ENCODE results near the gene ANAPC1.
"Not testable (repeated sequence)": the region's sequence is repeated elsewhere in the genome, so short reads cannot be mapped to it uniquely, and the experiment has no call there.

ANAPC1 gene

DNA sequence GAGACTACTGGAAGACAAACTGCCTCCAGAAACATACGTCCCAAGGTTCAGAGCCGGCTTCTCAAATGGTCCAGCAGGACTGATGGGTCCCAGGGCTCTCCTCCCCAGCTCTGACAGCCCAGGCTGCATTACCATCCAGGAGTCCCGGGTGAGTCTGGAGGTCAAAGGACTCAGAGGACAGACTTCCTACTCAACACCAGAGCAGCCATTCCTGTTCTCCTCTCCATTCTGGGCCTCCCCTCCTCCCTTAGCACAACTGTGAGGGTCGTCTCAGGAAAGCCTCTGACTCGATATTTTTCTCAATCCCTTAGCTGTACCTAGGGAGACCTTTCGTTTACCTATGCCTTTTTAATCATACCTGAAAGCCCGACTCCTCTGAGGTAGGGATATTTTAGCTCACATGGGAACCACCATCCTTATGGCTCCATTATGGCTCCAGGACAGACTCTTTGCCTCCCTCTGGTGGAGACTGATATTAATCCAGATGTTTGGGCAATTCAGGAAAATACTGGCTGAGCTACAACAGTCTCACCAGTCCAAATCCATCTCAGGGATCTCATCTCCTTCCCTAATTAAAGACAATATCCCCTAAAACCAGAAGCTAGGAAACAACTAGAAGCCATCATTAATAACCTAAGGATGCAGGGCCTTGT, 70.9 kb downstream of the ANAPC1 start:
- not testable (repeated sequence) for DNase-seq

DNA sequence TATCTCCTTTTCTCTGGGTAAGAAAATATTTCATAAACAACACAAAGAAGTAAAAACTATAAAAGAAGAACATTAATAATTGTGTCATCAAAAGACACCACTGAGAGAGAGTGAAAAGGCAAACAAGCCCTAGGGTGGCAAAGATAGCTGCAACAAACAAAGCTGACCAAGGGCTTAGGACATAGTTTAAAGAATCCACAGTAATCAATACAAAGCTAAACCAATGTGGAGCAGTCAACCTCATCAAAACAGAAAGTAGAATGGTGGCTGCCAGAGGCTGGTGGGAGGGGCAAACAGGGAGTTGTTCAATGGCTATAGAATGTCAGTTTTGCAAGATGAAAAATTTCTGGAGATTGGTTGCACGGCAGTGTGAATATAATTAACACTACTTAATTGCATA, 93.4 kb downstream of the ANAPC1 start:
- DNase-seq: not testable (repeated sequence)

- DNase-seq: not testable (repeated sequence)
These were observed 99.9 kb downstream of the ANAPC1 start for GRCh38 chr2:111784081-111784480.

DNA sequence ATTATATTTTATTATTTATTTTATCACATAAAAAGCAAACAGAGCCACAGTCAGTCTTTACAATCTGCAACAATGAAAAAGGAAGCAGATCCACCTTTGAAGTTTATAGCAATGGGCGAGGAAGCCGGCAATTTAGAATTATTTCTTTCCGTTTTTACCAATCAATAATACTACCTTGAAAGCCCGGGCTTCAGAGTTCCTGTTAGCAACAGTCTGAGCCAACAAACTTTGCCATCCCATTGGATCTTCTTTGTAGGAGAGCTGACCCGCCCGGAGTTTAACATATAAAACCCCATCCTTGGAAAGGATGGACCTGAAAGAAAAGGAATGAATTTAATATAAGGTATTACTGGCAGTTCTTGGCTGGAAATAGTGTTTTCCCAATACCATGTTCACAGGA, 101.8 kb downstream of the ANAPC1 start:
- DNase-seq: not testable (repeated sequence)

DNA sequence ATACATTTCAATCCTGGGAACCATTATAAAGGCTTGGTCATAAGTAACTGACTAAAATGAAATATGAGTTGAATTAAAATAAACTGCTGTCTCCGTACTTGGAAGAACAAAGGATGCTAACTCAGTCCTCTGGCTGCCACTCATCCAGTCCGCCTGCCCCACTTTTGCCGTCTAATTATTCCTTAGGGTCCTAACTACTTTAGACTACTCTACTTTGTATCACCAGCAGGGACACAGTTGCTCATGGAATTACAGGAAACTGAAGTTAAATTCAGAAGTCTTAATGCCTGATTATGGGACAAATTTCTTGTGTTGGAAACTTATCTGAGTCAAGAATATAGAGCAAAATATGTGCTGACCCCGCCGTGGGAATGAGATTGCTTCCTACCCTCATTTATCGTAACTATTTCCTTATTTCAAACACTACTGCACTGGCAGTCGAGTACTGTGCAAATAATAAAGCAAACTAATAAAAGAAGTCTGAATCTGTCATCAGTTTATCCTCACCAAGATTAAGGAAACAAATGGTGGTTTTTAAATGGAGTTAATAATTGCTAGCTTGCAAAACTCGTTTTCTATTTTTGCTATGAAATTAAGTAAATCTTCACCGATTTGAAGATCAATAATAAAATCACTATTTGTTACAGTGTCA, 102.4 kb downstream of the ANAPC1 start:
- not testable (repeated sequence) for DNase-seq

- DNase-seq: not testable (repeated sequence)
These were observed 106.8 kb downstream of the ANAPC1 start for GRCh38 chr2:111777155-111777554.

- DNase-seq: not testable (repeated sequence)
These were observed 107.7 kb downstream of the ANAPC1 start for GRCh38 chr2:111776296-111776695.

- not testable (repeated sequence) for DNase-seq
These were observed 111.8 kb downstream of the ANAPC1 start for GRCh38 chr2:111772180-111772579.

GRCh38 chr2:111770916-111771658, 112.9 kb downstream of the ANAPC1 start:
- DNase-seq: not testable (repeated sequence)

- DNase-seq: not testable (repeated sequence)
These were observed 115.5 kb downstream of the ANAPC1 start for GRCh38 chr2:111768266-111769190.

DNA sequence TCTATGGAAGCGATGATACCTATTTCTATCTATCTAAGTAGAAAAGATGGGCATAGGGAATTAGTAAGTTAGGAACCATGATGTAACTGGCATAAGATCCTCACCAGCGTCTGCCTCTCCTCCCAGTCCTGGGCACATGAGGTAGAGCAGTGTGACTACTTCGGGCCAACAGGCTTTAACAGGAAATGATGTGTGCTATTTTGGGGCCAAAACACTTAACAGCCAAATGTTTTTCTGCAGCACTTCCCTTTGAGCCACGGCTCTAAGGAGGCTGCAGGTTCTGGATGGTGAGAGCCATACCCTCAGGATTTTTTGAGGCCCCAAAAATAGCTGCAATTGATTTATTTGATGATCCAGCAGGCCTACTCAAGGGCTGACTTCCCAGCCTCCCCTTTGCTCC, 116.9 kb downstream of the ANAPC1 start:
- DNase-seq: not testable (repeated sequence)

DNA sequence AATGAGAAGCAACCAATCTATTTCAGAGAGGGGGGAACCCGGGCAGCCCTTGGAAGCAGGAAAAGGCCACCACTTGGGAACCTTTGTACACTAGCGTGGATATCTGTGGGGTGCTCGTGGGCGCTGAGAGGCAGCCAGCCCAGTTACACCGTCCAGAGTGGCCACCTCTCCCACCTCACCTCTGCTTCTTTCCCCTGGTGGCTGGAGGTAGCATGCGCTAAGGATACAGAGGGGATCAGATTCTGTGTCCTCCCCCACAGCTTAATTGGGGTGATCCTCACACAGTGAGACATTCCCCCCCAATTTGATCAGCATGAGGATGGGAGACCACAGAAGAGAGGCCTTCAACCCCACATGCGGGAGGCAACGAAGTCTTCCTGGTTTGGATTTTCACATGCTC, 117.7 kb downstream of the ANAPC1 start:
- not testable (repeated sequence) for DNase-seq

GRCh38 chr2:111764151-111764550, 119.8 kb downstream of the ANAPC1 start:
- not testable (repeated sequence) for DNase-seq

DNA sequence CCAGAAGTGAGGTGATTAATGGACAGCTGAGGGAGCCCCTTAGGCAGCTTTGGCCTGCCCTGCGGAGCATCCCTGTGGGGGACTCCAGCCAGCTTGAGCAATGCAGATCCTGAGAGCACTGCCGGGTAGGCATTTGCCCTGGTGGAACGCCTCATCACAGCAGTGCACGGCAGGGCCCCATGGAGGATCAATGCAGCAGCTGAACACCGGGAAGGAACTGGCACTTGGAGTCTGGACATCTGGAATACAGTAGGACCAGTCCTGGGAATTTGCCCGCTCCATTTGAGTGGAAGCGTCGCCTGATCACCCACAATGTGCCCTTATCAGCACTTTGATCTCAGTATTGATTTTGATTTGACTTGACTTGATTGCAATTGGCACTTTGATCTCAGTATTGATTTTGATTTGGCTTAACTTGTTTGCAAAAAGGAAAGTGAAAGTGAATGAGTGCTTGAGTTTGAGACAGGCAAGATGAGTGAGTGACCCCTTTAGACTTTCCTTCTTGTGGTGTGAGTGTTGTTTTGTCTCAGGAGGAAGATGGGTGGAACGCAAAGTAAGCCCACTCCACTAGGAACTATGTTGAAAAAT, 123.2 kb downstream of the ANAPC1 start:
- not testable (repeated sequence) for DNase-seq

DNA sequence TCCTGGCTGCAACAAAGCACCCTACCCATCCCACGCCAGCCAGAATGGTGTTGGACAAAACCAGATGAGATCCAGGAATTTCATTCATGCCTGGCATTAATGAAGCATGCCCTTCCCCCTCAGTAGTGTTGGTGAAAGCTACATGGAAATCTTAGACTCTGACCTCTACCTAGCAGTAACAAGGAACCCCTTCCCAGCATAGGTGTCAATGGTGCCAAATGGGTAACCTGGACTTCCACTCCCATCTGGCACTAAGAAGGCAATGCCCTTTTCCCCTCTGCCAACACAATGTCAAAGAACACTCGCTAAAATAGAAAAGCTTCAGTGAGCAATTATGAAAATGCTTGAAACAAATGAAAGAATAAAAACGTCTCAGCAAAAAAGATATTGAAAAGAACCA, 131.5 kb downstream of the ANAPC1 start:
- DNase-seq: not testable (repeated sequence)

- DNase-seq: not testable (repeated sequence)
These were observed 133.4 kb downstream of the ANAPC1 start for GRCh38 chr2:111750641-111751040.

DNA sequence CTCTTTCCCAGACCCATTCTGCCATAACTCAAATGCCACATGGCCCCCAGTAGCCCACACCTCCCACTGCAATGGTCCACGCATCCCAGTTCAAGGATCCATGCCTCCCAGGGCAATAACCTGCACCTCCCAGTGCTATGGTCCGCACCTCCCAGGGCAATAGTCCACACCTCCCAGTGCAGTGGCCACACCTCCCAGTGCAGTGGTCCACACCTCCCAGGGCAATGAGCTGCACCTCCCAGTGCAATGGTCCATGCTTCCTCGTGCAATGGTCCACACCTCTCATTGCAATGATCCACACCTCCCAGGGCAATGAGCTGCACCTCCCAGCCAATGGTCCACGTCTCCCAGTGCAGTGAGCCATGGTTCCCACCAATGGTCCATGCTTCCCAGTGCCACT, 135.6 kb downstream of the ANAPC1 start:
- not testable (repeated sequence) for DNase-seq

- not testable (repeated sequence) for DNase-seq
These were observed 136.4 kb downstream of the ANAPC1 start for GRCh38 chr2:111747410-111748115.

- DNase-seq: not testable (repeated sequence)
These were observed 139.2 kb downstream of the ANAPC1 start for GRCh38 chr2:111744751-111745150.

- not testable (repeated sequence) for DNase-seq
These were observed 142.5 kb downstream of the ANAPC1 start for GRCh38 chr2:111741517-111741916.
